ENCODE results near the gene SPPL3.

The SPPL3 gene

DNA sequence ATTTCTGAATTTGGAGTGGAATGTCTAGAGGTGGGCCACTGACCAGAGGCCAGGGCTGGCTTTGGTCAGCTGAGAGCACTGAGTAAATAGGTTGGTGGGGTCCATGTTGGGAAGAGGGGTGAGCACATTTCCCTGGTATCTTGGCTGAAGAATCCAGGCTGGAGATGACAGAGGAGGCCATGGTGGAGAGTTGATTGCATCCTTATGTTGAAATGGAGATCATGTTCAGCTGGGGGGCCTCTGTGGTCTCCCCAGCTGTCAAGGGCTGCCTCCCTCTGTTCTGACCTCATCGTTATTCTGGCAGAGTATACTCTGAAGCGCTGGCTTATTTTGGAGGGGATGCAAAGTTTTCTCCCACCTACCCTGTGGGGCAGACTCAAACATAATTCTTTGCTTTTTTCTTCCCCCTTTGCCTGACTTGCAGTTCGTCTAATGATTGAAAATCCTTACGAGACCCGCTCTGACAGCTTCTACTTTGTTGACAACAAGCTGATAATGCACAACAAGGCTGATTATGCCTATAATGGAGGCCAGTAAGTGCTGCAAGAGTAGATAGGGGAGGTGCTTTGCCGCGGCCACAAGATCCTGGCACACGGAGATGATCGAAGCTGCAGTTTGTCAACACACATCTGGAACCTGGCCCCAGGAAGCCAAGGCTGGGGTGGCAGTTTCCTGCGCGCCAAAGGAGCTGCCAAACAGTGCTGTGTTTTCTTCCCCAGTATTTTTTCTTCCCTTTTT lies 184.5 kb downstream of the SPPL3 start:
- Histone ChIP-seq H3K27ac (ENCODE audit: extremely low read depth, low read depth, low read length) (no peak overlapping the region), H3K36me3 (ENCODE audit: control insufficient read depth in 2 of 2, insufficient read depth in 1 of 2, low read length in 2 of 2) (peaks cover 64 to 98% of the 10 kb centered on the region in 2 experiments), H3K9me3 (ENCODE audit: control insufficient read depth, insufficient read depth, low read depth, low read length) (no peaks in the 10 kb centered on the region), H3K4me1 (ENCODE audit: control insufficient read depth, insufficient read depth, low read length) (no peaks in the 10 kb centered on the region), H3K4me3 (ENCODE audit: low read depth, low read length) (no peak overlapping the region)
- ChIA-PET CTCF (interaction anchor here (0.5 to 1.1 kb wide), 2 partner anchors 70 to 352 kb away, joined by 3 to 5 read pairs; no protein-coding TSS in a partner anchor), POLR2A (interaction anchor here (0.6 kb wide), 1 partner anchor 227 kb away, joined by 3 read pairs; no protein-coding TSS in a partner anchor)
- TF ChIP-seq ZNF398 (tag by site-specific recombination; IDR thresholded peaks at IDR 0.05) (no peak), GLIS1 (tag by site-specific recombination; IDR thresholded peaks at IDR 0.05) (peak; percentile 58), ZBTB11 (tag by site-specific recombination; conservative IDR thresholded peaks at IDR 0.05; ENCODE audit: low read depth) (no peak)
- TF ChIP-seq, protein P1, sequence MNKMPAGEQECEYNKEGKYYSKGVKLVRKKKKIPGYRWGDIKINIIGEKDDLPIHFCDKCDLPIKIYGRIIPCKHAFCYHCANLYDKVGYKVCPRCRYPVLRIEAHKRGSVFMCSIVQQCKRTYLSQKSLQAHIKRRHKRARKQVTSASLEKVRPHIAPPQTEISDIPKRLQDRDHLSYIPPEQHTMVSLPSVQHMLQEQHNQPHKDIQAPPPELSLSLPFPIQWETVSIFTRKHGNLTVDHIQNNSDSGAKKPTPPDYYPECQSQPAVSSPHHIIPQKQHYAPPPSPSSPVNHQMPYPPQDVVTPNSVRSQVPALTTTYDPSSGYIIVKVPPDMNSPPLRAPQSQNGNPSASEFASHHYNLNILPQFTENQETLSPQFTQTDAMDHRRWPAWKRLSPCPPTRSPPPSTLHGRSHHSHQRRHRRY (tag by site-specific recombination; IDR thresholded peaks at IDR 0.05), result no peak

DNA sequence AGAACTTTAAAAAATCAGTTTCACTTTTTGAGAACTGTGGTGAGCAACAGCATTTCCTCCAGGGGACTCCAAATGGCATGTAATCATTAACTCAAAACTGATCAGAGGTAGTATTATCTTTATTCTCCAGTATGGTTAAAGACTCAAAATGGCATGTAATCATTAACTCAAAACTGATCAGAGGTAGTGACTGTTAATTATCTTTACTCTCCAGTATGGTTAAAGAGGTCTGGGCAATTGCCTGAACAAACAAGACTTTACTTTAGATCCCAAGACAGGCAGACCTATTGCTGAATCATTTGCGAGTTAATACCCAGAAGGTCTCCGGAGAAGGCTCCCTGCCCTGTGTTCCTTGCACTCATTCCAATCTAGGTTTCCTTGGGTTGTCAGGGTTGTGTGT lies 185.1 kb downstream of the SPPL3 start:
- Histone ChIP-seq H3K36me3 (ENCODE audit: control insufficient read depth in 2 of 2, insufficient read depth in 1 of 2, low read length in 2 of 2) (peaks cover 65 to 98% of the 10 kb centered on the region in 2 experiments), H3K27ac (ENCODE audit: extremely low read depth, low read depth, low read length) (no peak overlapping the region), H3K4me1 (ENCODE audit: control insufficient read depth, insufficient read depth, low read length) (no peaks in the 10 kb centered on the region), H3K4me3 (ENCODE audit: low read depth, low read length) (no peak overlapping the region), H3K9me3 (ENCODE audit: control insufficient read depth, insufficient read depth, low read depth, low read length) (no peaks in the 10 kb centered on the region)
- CTCF ChIA-PET, result no interaction called here
- TF ChIP-seq HOXC10 (CRISPR knock-in tag; IDR thresholded peaks at IDR 0.05), result no peak
- no peak for TF ChIP-seq ZNF747 (tag by site-specific recombination; IDR thresholded peaks at IDR 0.05)
- no peak for TF ChIP-seq ZNF561 (tag by site-specific recombination; IDR thresholded peaks at IDR 0.05; ENCODE audit: borderline replicate concordance)
- no peak for TF ChIP-seq REPIN1 (tag by site-specific recombination; IDR thresholded peaks at IDR 0.05; ENCODE audit: low read depth)
- TF ChIP-seq, protein P2, sequence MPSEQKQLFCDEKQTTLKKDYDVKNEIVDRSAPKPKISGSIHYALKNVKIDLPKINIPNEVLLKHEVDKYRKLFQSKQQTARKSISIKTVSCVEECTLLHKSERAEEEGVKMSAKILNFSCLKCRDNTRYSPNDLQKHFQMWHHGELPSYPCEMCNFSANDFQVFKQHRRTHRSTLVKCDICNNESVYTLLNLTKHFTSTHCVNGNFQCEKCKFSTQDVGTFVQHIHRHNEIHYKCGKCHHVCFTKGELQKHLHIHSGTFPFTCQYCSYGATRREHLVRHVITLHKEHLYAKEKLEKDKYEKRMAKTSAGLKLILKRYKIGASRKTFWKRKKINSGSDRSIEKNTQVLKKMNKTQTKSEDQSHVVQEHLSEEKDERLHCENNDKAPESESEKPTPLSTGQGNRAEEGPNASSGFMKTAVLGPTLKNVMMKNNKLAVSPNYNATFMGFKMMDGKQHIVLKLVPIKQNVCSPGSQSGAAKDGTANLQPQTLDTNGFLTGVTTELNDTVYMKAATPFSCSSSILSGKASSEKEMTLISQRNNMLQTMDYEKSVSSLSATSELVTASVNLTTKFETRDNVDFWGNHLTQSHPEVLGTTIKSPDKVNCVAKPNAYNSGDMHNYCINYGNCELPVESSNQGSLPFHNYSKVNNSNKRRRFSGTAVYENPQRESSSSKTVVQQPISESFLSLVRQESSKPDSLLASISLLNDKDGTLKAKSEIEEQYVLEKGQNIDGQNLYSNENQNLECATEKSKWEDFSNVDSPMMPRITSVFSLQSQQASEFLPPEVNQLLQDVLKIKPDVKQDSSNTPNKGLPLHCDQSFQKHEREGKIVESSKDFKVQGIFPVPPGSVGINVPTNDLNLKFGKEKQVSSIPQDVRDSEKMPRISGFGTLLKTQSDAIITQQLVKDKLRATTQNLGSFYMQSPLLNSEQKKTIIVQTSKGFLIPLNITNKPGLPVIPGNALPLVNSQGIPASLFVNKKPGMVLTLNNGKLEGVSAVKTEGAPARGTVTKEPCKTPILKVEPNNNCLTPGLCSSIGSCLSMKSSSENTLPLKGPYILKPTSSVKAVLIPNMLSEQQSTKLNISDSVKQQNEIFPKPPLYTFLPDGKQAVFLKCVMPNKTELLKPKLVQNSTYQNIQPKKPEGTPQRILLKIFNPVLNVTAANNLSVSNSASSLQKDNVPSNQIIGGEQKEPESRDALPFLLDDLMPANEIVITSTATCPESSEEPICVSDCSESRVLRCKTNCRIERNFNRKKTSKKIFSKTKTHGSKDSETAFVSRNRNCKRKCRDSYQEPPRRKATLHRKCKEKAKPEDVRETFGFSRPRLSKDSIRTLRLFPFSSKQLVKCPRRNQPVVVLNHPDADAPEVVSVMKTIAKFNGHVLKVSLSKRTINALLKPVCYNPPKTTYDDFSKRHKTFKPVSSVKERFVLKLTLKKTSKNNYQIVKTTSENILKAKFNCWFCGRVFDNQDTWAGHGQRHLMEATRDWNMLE (tag by site-specific recombination; conservative IDR thresholded peaks at IDR 0.05; ENCODE audit: low read depth), result no peak
- TF ChIP-seq, protein P3, sequence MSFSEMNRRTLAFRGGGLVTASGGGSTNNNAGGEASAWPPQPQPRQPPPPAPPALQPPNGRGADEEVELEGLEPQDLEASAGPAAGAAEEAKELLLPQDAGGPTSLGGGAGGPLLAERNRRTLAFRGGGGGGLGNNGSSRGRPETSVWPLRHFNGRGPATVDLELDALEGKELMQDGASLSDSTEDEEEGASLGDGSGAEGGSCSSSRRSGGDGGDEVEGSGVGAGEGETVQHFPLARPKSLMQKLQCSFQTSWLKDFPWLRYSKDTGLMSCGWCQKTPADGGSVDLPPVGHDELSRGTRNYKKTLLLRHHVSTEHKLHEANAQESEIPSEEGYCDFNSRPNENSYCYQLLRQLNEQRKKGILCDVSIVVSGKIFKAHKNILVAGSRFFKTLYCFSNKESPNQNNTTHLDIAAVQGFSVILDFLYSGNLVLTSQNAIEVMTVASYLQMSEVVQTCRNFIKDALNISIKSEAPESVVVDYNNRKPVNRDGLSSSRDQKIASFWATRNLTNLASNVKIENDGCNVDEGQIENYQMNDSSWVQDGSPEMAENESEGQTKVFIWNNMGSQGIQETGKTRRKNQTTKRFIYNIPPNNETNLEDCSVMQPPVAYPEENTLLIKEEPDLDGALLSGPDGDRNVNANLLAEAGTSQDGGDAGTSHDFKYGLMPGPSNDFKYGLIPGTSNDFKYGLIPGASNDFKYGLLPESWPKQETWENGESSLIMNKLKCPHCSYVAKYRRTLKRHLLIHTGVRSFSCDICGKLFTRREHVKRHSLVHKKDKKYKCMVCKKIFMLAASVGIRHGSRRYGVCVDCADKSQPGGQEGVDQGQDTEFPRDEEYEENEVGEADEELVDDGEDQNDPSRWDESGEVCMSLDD (tag by site-specific recombination; IDR thresholded peaks at IDR 0.05), result no peak
- TF ChIP-seq INSM2 (tag by site-specific recombination; IDR thresholded peaks at IDR 0.05), result no peak
- no peak for TF ChIP-seq HOXD13 (CRISPR knock-in tag; IDR thresholded peaks at IDR 0.05; ENCODE audit: borderline replicate concordance)
- POLR2A ChIA-PET, result no interaction called here

All from HEK293 (cell line).